Cardiac muscle cell (in vitro differentiated cells and primary cell): ENCODE data around the gene SLC7A4. TPM values are rescaled to one million over a fixed set of nuclear protein-coding genes. Genes with fewer than 3 reads are reported as not detected.

Source experiments
- DNase-seq, 2 donors: peaks; one replicate each; pipeline versions ENCODE4 v3.0.0 to v3.0.0-alpha.2; 2010 to 2017; ENCODE audit warnings: low read depth in 1 of 2, low spot score in 1 of 2
- H3K27ac ChIP-seq: fragments of 200-600 bp; sonication (generic); 2 replicates; pipeline ENCODE4 v1.5.1; 2016
- H3K27me3 ChIP-seq: fragments of 200-600 bp; sonication (generic); 2 replicates; pipeline ENCODE4 v1.6.0; 2016; ENCODE audit warnings: control low read depth
- H3K36me3 ChIP-seq: fragments of 200-600 bp; sonication (generic); 2 replicates; pipeline ENCODE4 v1.5.1; 2016; ENCODE audit warnings: control low read depth
- H3K4me1 ChIP-seq: fragments of 200-600 bp; sonication (generic); 2 replicates; pipeline ENCODE4 v1.8.1; 2017; ENCODE audit warnings: low read depth, mild to moderate bottlenecking, mixed run types
- H3K4me3 ChIP-seq: fragments of 200-600 bp; sonication (generic); 2 replicates; pipeline ENCODE4 v1.5.1; 2016; ENCODE audit warnings: mild to moderate bottlenecking
- H3K9me3 ChIP-seq: fragments of 200-600 bp; sonication (generic); 2 replicates; pipeline ENCODE4 v1.5.1; 2017; ENCODE audit warnings: low read depth, mild to moderate bottlenecking, control low read depth
- CTCF ChIP-seq: IDR thresholded peaks from 2 replicates; pipeline ENCODE4 v1.5.1; 2012; ENCODE audit warnings: low read depth, mild to moderate bottlenecking, low read length
- polyA plus RNA-seq: library from polyadenylated mRNA; unstranded; fragments of >200 nt; fragmentation: Nextera tagmentation; extraction: Ambion mirVana; gene quantifications from 2 replicates; pipeline ENCODE4 v1.2.1, GENCODE V29; 2016
- total RNA-seq: library from RNA; depleted of rRNA; stranded (reverse); fragments of >200 nt; gene quantifications from 2 replicates; pipeline ENCODE4 v1.2.3, GENCODE V29; 2016

SLC7A4 gene
- total and polyA plus RNA-seq, 2 experiments from 2014 or later, result 1.8 to 4.4 TPM

- no peak overlapping the region for H3K4me3 ChIP-seq
- H3K4me1 ChIP-seq, result peaks cover 18% of the 10 kb centered on the region
- no peaks in the 10 kb centered on the region for H3K9me3 ChIP-seq
- no peak for DNase-seq
- H3K27me3 ChIP-seq, result no peaks in the 10 kb centered on the region
- TF ChIP-seq CTCF, result no peak
- peak overlapping the region; percentile 96 for H3K27ac ChIP-seq
- no peaks in the 10 kb centered on the region for H3K36me3 ChIP-seq
Observed at GRCh38 chr22:21015466-21016006, 16.8 kb downstream of the SLC7A4 start.

GRCh38 chr22:21014726-21015465 is 17.5 kb downstream of the SLC7A4 start, which contains the start of gene P2RX6:
TSS of gene P2RX6 (plus strand) at chr22:21015165. CDS start at chr22:21015175, 10 bp downstream.
- H3K9me3 ChIP-seq, result no peaks in the 10 kb centered on the region
- DNase-seq, result peak; percentile 78 to 86
- peak within 1 kb of the TSS; percentile 42 for H3K4me3 ChIP-seq
- H3K36me3 ChIP-seq, result no peaks in the 10 kb centered on the region
- H3K27ac ChIP-seq, result peak within 1 kb of the TSS; percentile 96
- peaks cover 18% of the 10 kb centered on the region for H3K4me1 ChIP-seq
- TF ChIP-seq CTCF, result no peak
- H3K27me3 ChIP-seq, result no peaks in the 10 kb centered on the region

- Histone ChIP-seq H3K27me3 (no peaks in the 10 kb centered on the region), H3K4me3 (peak overlapping the region; percentile 42), H3K4me1 (peaks cover 18% of the 10 kb centered on the region), H3K27ac (peak overlapping the region; percentile 96), H3K9me3 (no peaks in the 10 kb centered on the region), H3K36me3 (no peaks in the 10 kb centered on the region)
- peak; percentile 96 to 98 for DNase-seq
- no peak for TF ChIP-seq CTCF
Observed at GRCh38 chr22:21014202-21014725, 18.1 kb downstream of the SLC7A4 start.

- H3K4me1 ChIP-seq, result peaks cover 18% of the 10 kb centered on the region
- H3K9me3 ChIP-seq, result no peaks in the 10 kb centered on the region
- peak overlapping the region; percentile 42 for H3K4me3 ChIP-seq
- H3K27me3 ChIP-seq, result no peaks in the 10 kb centered on the region
- H3K36me3 ChIP-seq, result no peaks in the 10 kb centered on the region
- no peak for TF ChIP-seq CTCF
- H3K27ac ChIP-seq, result peak overlapping the region; percentile 76
- DNase-seq, result peak in 1 of 2 donors; percentile 62
Observed at GRCh38 chr22:21013657-21014201, 18.6 kb downstream of the SLC7A4 start.

- peaks cover 18% of the 10 kb centered on the region for H3K4me1 ChIP-seq
- H3K27ac ChIP-seq, result peak overlapping the region; percentile 76
- TF ChIP-seq CTCF, result no peak
- no peaks in the 10 kb centered on the region for H3K36me3 ChIP-seq
- no peaks in the 10 kb centered on the region for H3K27me3 ChIP-seq
- H3K4me3 ChIP-seq, result peak overlapping the region; percentile 42
- no peaks in the 10 kb centered on the region for H3K9me3 ChIP-seq
- DNase-seq, result no peak
Observed at GRCh38 chr22:21012446-21013407, 19.6 kb downstream of the SLC7A4 start.
